Measurements from ENCODE around the gene RABGAP1L. TPM values are rescaled to one million over a fixed set of nuclear protein-coding genes. Genes with fewer than 3 reads are reported as not detected.
"Not testable (repeated sequence)": the region's sequence is repeated elsewhere in the genome, so short reads cannot be mapped to it uniquely, and the experiment has no call there.

RABGAP1L gene
- total and polyA plus RNA-seq, 2 experiments from 2014 or later = 9.2 to 21.4 TPM

DNA sequence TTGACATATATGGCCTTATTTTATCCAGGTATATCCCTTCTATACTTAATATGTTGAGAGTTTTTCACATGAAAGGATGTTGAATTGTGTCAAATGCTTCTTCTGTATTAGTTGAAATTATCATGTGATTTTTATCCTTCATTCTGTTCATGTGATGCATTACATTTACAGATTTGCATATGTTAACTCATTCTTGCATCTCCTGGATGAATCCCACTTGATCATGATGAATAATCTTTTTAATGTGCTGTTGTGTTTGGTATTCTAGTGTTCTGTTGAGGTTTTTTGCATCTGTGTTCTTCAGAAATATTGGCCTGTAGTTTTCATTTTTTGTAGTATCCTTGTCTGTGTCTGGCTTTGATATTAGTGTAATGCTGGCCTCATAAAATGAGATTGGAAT, 150.2 kb downstream of the RABGAP1L start:
- DNase-seq (ENCODE audit: low read depth in 1 of 2, low spot score in 1 of 2) = no peak
- Histone ChIP-seq H3K4me3 (no peak overlapping the region), H3K27me3 (no peaks in the 10 kb centered on the region), H3K9me3 (ENCODE audit: low read depth) (no peaks in the 10 kb centered on the region), H3K27ac (no peak overlapping the region), H3K36me3 (no peaks in the 10 kb centered on the region), H3K4me1 (ENCODE audit: low read depth) (no peaks in the 10 kb centered on the region)
- TF ChIP-seq, protein P1, sequence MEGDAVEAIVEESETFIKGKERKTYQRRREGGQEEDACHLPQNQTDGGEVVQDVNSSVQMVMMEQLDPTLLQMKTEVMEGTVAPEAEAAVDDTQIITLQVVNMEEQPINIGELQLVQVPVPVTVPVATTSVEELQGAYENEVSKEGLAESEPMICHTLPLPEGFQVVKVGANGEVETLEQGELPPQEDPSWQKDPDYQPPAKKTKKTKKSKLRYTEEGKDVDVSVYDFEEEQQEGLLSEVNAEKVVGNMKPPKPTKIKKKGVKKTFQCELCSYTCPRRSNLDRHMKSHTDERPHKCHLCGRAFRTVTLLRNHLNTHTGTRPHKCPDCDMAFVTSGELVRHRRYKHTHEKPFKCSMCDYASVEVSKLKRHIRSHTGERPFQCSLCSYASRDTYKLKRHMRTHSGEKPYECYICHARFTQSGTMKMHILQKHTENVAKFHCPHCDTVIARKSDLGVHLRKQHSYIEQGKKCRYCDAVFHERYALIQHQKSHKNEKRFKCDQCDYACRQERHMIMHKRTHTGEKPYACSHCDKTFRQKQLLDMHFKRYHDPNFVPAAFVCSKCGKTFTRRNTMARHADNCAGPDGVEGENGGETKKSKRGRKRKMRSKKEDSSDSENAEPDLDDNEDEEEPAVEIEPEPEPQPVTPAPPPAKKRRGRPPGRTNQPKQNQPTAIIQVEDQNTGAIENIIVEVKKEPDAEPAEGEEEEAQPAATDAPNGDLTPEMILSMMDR (IDR thresholded peaks at IDR 0.05; ENCODE audit: low read depth, low read length) = no peak

DNA sequence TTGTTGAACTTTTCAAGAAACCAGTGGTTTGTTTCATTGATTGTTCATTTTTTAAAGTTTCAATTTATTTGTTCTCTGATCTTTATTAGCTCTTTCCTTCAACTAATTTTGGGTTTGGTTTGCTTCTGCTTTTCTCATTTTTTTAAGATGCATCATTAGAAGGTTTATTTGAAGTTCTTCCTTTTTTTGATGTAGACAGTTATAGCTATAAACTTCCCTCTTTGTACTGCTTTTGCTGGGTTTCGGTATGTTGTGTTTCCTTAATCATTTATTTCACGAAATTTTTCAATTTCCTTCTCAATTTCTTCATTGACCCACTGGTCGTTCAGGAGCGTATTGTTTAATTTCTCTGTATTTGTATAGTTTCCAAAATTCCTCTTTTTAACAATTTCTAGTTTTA, 155.1 kb downstream of the RABGAP1L start:
- DNase-seq (ENCODE audit: low read depth in 1 of 2, low spot score in 1 of 2) = no peak
- Histone ChIP-seq H3K27ac (no peak overlapping the region), H3K9me3 (ENCODE audit: low read depth) (no peaks in the 10 kb centered on the region), H3K36me3 (no peaks in the 10 kb centered on the region), H3K4me3 (no peak overlapping the region), H3K4me1 (ENCODE audit: low read depth) (no peaks in the 10 kb centered on the region), H3K27me3 (no peaks in the 10 kb centered on the region)
- TF ChIP-seq, protein P1 (IDR thresholded peaks at IDR 0.05; ENCODE audit: low read depth, low read length) = no peak

DNA sequence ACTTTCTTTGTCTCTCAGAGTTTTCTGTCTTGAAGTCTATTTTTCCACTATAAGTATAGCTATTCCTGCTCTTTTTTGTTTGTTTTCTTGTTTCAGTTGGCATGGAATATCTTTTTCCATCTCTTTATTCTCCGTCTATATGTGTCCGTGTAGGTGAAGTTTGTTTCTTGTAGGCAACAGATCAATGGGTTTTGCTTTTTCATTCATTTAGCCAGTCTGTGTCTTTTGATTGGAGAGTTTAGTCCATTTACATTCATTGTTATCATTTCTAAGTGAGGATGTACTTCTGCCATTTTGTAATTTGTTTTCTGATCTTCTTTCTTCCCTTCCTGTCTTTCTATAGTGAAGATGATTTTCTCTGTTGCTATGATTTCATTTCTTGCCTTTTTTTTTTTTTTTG, 155.9 kb downstream of the RABGAP1L start:
- H3K9me3 ChIP-seq (ENCODE audit: low read depth) = no peaks in the 10 kb centered on the region
- H3K4me1 ChIP-seq (ENCODE audit: low read depth) = no peaks in the 10 kb centered on the region
- no peaks in the 10 kb centered on the region for H3K36me3 ChIP-seq
- no peaks in the 10 kb centered on the region for H3K27me3 ChIP-seq
- H3K4me3 ChIP-seq = no peak overlapping the region
- no peak for DNase-seq (ENCODE audit: low read depth in 1 of 2, low spot score in 1 of 2)
- no peak overlapping the region for H3K27ac ChIP-seq
- TF ChIP-seq, protein P1 (IDR thresholded peaks at IDR 0.05; ENCODE audit: low read depth, low read length) = no peak

DNA sequence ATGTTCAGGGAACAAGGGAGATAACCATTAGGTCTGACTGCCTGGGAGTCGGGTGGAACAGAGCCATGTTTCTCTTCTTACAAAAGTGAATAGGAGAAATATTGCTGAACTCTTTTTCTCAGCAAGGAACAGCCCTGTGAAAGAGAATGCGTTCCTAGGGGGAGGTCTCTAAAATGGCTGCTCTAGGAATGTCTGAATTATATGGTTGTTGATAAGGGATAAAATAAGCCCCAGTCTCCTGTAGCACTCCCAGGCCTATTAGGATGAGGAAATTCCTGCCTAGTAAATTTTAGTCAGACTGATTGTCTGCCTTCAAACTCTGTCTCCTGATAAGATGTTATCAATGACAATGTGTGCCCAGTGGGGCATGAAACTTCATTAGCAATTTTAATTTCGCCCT, 161.6 kb downstream of the RABGAP1L start:
- not testable (repeated sequence) for H3K36me3 ChIP-seq; H3K4me1 ChIP-seq (ENCODE audit: low read depth); H3K4me3 ChIP-seq; H3K9me3 ChIP-seq (ENCODE audit: low read depth); H3K27ac ChIP-seq; H3K27me3 ChIP-seq; DNase-seq (ENCODE audit: low read depth in 1 of 2, low spot score in 1 of 2)

DNA sequence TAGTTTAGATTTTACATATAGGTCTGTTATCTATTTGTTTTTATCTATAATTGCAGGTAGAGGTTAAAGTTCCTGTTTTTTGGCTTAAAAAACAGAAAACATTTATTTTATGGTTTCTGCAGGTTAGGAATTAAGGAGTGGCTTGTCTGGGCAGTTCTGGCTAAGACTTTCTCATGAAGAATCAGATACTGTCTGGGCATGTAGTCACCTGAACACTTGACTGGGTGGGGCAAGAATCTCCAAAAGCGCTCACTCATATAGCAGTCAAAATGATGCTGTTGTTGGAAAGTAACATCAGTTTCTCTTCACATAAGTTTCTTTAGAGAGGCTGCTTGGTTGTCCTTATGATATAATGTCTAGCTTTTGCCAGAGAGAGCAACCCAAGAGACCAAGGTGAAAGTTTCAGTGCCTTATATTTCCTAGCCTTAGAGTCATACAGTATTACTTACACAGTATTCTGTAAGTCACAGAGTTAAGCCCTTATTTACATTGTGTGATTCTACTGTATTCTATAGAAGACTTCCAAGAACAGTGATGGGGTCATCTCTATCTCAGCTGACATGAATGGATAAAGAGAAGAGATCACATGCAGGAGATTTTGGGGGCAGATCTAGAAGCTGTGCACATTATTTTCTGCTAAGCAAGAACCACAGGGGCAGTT, 163.0 kb downstream of the RABGAP1L start:
- H3K27me3 ChIP-seq = no peaks in the 10 kb centered on the region
- H3K9me3 ChIP-seq (ENCODE audit: low read depth) = peaks cover 3% of the 10 kb centered on the region
- DNase-seq (ENCODE audit: low read depth in 1 of 2, low spot score in 1 of 2) = no peak
- TF ChIP-seq, protein P1 (IDR thresholded peaks at IDR 0.05; ENCODE audit: low read depth, low read length) = no peak
- no peak overlapping the region for H3K4me3 ChIP-seq
- no peaks in the 10 kb centered on the region for H3K36me3 ChIP-seq
- H3K27ac ChIP-seq = no peak overlapping the region
- no peaks in the 10 kb centered on the region for H3K4me1 ChIP-seq (ENCODE audit: low read depth)

DNA sequence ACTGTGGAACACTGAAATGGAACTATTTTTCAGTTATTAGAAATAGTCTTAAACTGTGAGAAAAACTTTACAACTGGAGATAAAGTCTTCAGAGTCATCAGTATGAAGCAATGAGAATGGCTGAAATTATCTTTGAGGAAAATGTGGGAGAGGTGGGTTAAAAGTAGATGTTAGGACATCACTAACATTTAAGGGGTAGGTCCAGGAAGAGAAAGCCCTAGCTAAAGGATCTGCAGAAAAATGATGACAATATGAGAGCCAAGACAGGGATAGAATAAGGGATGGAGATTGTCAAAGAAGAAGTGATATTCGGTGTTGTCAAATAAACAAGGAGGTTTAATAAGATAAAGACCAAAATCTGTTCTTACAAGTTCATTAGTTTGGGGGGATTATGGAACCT, 165.2 kb downstream of the RABGAP1L start:
- Histone ChIP-seq H3K27ac (no peak overlapping the region), H3K9me3 (ENCODE audit: low read depth) (peaks cover 3% of the 10 kb centered on the region), H3K4me1 (ENCODE audit: low read depth) (no peaks in the 10 kb centered on the region), H3K4me3 (no peak overlapping the region), H3K27me3 (no peaks in the 10 kb centered on the region), H3K36me3 (no peaks in the 10 kb centered on the region)
- no peak for DNase-seq (ENCODE audit: low read depth in 1 of 2, low spot score in 1 of 2)
- TF ChIP-seq, protein P1 (IDR thresholded peaks at IDR 0.05; ENCODE audit: low read depth, low read length) = no peak

All from cardiac muscle cell (in vitro differentiated cells and primary cell).